Measurements from ENCODE around the gene INTS4. TPM values are rescaled to one million over a fixed set of nuclear protein-coding genes. Genes with fewer than 3 reads are reported as not detected.

INTS4 gene
- total and polyA plus RNA-seq, 10 of the 15 experiments (the other 5 are each of a cell fraction or from before 2014, with no cell fraction given) = 20.2 to 50.5 (median 40.0) TPM

GRCh38 chr11:77873345-77873744, 121.1 kb downstream of the INTS4 start (continued):
- TF ChIP-seq ZBTB40 (IDR thresholded peaks at IDR 0.05; ENCODE audit: borderline replicate concordance) = no peak

GRCh38 chr11:77871855-77872254, 122.6 kb downstream of the INTS4 start:
- Histone ChIP-seq H3K27me3 (replicated peaks in 1 of 2; ENCODE audit: control insufficient read depth in 2 of 2, insufficient read depth in 2 of 2, low read length in 1 of 2) (no peaks in the 10 kb centered on the region), H4K20me1 (ENCODE audit: control insufficient read depth, insufficient read depth) (no peaks in the 10 kb centered on the region), H2AFZ (ENCODE audit: control insufficient read depth, low read depth, low read length) (no peak overlapping the region), H3K9ac (ENCODE audit: control insufficient read depth, insufficient read depth, low read length) (no peak overlapping the region), H3K9me3 (replicated peaks; ENCODE audit: control insufficient read depth, insufficient read depth, low read length) (no peaks in the 10 kb centered on the region), H3K4me3 (no peak overlapping the region), H3K4me2 (ENCODE audit: control insufficient read depth, insufficient read depth) (no peak overlapping the region), H3K36me3 (ENCODE audit: control insufficient read depth in 2 of 2, insufficient read depth in 2 of 2, low read length in 1 of 2) (0 out of 4 replicates have a peak, but pooled peaks cover 0 to 2% of the 10 kb centered on the region in 2 experiments), H3K4me1 (ENCODE audit: control insufficient read depth, insufficient read depth, low read length) (no peaks in the 10 kb centered on the region), H3K27ac (ENCODE audit: control insufficient read depth, insufficient read depth) (no peak overlapping the region), H3K79me2 (ENCODE audit: control insufficient read depth, insufficient read depth, low read length) (no peaks in the 10 kb centered on the region)
- POLR2A ChIA-PET = no interaction called here
- in situ Hi-C loops (cut with MboI) = no loop called here
- ATAC-seq (no peak), DNase-seq (ENCODE audit: low read depth, low spot score) (no peak), FAIRE-seq (no peak)
- RAD21 ChIA-PET (ENCODE audit: unreplicated experiment) = no interaction called here
- no TSS peak for BruUV-seq (replicated peaks)
- intact Hi-C loops (cut with micrococcal nuclease; ENCODE audit: unreplicated experiment) = no loop called here
- CTCF ChIA-PET = no interaction called here
- no peak for TF ChIP-seq BCLAF1 (IDR thresholded peaks at IDR 0.05)
- no peak for TF ChIP-seq SPI1 (IDR thresholded peaks at IDR 0.05; ENCODE audit: borderline replicate concordance, insufficient read depth, low read depth, low read length)
- no peak for TF ChIP-seq ZNF24 (IDR thresholded peaks at IDR 0.05)
- TF ChIP-seq POLR2AphosphoS2 (IDR thresholded peaks at IDR 0.05; ENCODE audit: low read depth, low read length) = no peak
- no peak for TF ChIP-seq POU2F2 (IDR thresholded peaks at IDR 0.05; ENCODE audit: borderline replicate concordance, low read depth, low read length)
- TF ChIP-seq HDAC2 (IDR thresholded peaks at IDR 0.05) = no peak
- no peak for TF ChIP-seq EED (IDR thresholded peaks at IDR 0.05; ENCODE audit: low read depth)
- TF ChIP-seq HSF1 (IDR thresholded peaks at IDR 0.05; ENCODE audit: low read depth, low read length) = no peak
- no peak for TF ChIP-seq BHLHE40 (IDR thresholded peaks at IDR 0.05; ENCODE audit: borderline replicate concordance in 1 of 2, low read depth in 2 of 2, low read length in 1 of 2)
- no peak for TF ChIP-seq KDM1A (IDR thresholded peaks at IDR 0.05; ENCODE audit: borderline replicate concordance)
- no peak for TF ChIP-seq ETV6 (conservative IDR thresholded peaks at IDR 0.05 in 1 of 2, IDR thresholded peaks at IDR 0.05 in 1 of 2; ENCODE audit: borderline replicate concordance in 1 of 2, low read depth in 1 of 2)
- TF ChIP-seq ZZZ3 (IDR thresholded peaks at IDR 0.05; ENCODE audit: control insufficient read depth, insufficient read length, low read depth) = no peak
- no peak for TF ChIP-seq NR2C2 (IDR thresholded peaks at IDR 0.05; ENCODE audit: borderline replicate concordance, control insufficient read depth, insufficient read length, low read depth)
- SMC1A ChIA-PET (ENCODE audit: uncharacterized antibody, unreplicated experiment) = interaction anchor here (0.5 to 0.7 kb wide), 2 partner anchors 8 to 255 kb away, joined by 3 read pairs; no protein-coding TSS in a partner anchor
- WGBS (ENCODE audit: insufficient coverage, insufficient replicate concordance, low lambda C conversion rate, missing lambda C conversion rate) = 98% methylated on average over 3 of the region's 3 CpGs

Data from GM12878 (cell line).